Body of pancreas (tissue), 4 donors: ENCODE data around the gene FAM47E.

Experiments used
- CTCF ChIP-seq, 7 experiments: fragments of 450-650 bp in 4 of 7; fragments of 200-600 bp in 3 of 7; sonication (generic) in 3 of 7; IDR thresholded peaks; one replicate each; pipeline ENCODE4 v1.5.1; 2016 to 2019; ENCODE audit warnings: antibody characterized with exemption in 7 of 7
- POLR2A ChIP-seq, 3 donors: fragments of 450-650 bp; IDR thresholded peaks; one replicate each; pipeline ENCODE4 v1.6.1; 2016; ENCODE audit warnings: antibody characterized with exemption in 3 of 3, mild to moderate bottlenecking in 2 of 3

GRCh38 chr4:76226418-76226817, 25.1 kb upstream of the FAM47E start:
- TF ChIP-seq POLR2A (IDR thresholded peaks at IDR 0.05) (no peak), CTCF (IDR thresholded peaks at IDR 0.05) (no peak)
